Fibroblast of villous mesenchyme (primary cell): ENCODE measurements around the gene KIAA0930. TPM values are rescaled to one million over a fixed set of nuclear protein-coding genes. Genes with fewer than 3 reads are reported as not detected.

Experiments
- DNase-seq: peaks from one replicate; pipeline ENCODE4 v3.0.0-alpha.2; 2010; ENCODE audit warnings: low read depth
- H3K4me3 ChIP-seq: 2 replicates; pipeline ENCODE4 v1.5.1; 2011; ENCODE audit warnings: low read depth, mild to moderate bottlenecking, low read length
- CTCF ChIP-seq: IDR thresholded peaks from 2 replicates; pipeline ENCODE4 v1.5.1; 2012; ENCODE audit warnings: low read depth, mild to moderate bottlenecking, low read length; ENCODE audit not compliant: insufficient read depth
- small RNA-seq: library from RNA; depleted of rRNA; stranded (forward); fragments of <200 nt; gene quantifications from one replicate; pipeline ENCODE3, GENCODE V24; 2012
- total RNA-seq: library from RNA; depleted of rRNA; stranded (reverse); fragments of >200 nt; gene quantifications from 2 replicates; pipeline ENCODE4 v1.2.3, GENCODE V29; 2012

The KIAA0930 gene
- total RNA-seq, 1 donor: 44.5 TPM

GRCh38 chr22:45151503-45151902 is 89.2 kb downstream of the KIAA0930 start:
- TF ChIP-seq CTCF: no peak
- no peak overlapping the region for H3K4me3 ChIP-seq
- DNase-seq: no peak

- H3K4me3 ChIP-seq: no peak overlapping the region
- DNase-seq: peak; percentile 63
- TF ChIP-seq CTCF: no peak
These were observed 90.6 kb downstream of the KIAA0930 start for GRCh38 chr22:45150139-45150538.

- no peak for TF ChIP-seq CTCF
These were observed 91.0 kb downstream of the KIAA0930 start for GRCh38 chr22:45149671-45150070.

GRCh38 chr22:45144916-45145315 is 95.8 kb downstream of the KIAA0930 start:
- DNase-seq: no peak
- no peak overlapping the region for H3K4me3 ChIP-seq
- TF ChIP-seq CTCF: no peak

More at GRCh38 chr22:45149671-45150070, 91.0 kb downstream of the KIAA0930 start:
- no peak overlapping the region for H3K4me3 ChIP-seq
- peak; percentile 84 for DNase-seq

GRCh38 chr22:45142376-45142775 is 98.3 kb downstream of the KIAA0930 start:
- H3K4me3 ChIP-seq: no peak overlapping the region
- TF ChIP-seq CTCF: no peak

More at GRCh38 chr22:45142376-45142775, 98.3 kb downstream of the KIAA0930 start:
- no peak for DNase-seq

Small RNAs within 50 kb of the gene (small RNA-seq; reads per million reads assigned to genes)
- not detected for gene MIR1249

Other genes starting within 250 kb of the KIAA0930 start
- not detected in 2 replicates for gene PHF21B, start 230.9 kb downstream of the KIAA0930 start, total RNA-seq
- 37.4 and 41.9 TPM in 2 replicates for gene NUP50, start 77.0 kb downstream of the KIAA0930 start, total RNA-seq
- not detected in 2 replicates for gene UPK3A, start 44.1 kb upstream of the KIAA0930 start, total RNA-seq
- 20.7 and 52.5 TPM in 2 replicates for gene FAM118A, start 69.0 kb upstream of the KIAA0930 start, total RNA-seq
- gene SMC1B, start 172.7 kb upstream of the KIAA0930 start, total RNA-seq: not detected in 2 replicates
- gene RIBC2, start 172.8 kb upstream of the KIAA0930 start, total RNA-seq: 0.86 and 0.97 TPM in 2 replicates